GM13977 (cell line): Measurements from ENCODE around the gene COL15A1.

Source experiments
- DNase-seq: peaks from one replicate; pipeline ENCODE4 v3.0.0; 2012; ENCODE audit warnings: low spot score
- in situ Hi-C: fragments of 300-500 bp; cut with MboI; formaldehyde crosslinking; loops from one replicate; pipeline ENCODE4 v1.12.0; 2022; ENCODE audit warnings: low sequenced_read_pairs, low pct_unique_long_range_greater_than_20kb, mixed read lengths, inconsistent platforms; ENCODE audit not compliant: unreplicated experiment
- TF ChIP-seq, protein P1 (sequence below): IDR thresholded peaks from 2 replicates; pipeline ENCODE4 v1.5.1; 2012; ENCODE audit warnings: mild to moderate bottlenecking, control low read depth; ENCODE audit not compliant: insufficient read depth; ENCODE audit errors: extremely low read depth, missing control alignments

The COL15A1 gene

DNA sequence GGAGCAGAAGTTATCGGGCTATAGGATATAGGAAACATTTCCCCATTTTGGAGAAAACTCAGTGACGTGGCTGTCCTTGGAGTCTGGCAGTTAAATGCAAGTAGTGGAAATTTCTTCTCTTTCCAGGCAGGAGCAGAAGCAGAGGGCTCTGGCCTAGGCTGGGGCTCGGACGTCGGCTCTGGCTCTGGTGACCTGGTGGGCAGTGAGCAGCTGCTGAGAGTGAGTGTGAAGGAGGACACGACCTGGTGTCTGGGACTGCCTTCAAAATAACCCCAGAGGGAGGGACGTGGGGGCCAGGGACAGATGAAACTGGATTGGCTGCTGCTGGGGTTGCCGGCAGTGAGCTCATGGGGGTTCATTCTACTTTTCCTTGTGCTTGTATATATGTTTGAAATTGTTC is 79.5 kb downstream of the COL15A1 start:
- in situ Hi-C loops, result no loop called here
- TF ChIP-seq, protein P1, sequence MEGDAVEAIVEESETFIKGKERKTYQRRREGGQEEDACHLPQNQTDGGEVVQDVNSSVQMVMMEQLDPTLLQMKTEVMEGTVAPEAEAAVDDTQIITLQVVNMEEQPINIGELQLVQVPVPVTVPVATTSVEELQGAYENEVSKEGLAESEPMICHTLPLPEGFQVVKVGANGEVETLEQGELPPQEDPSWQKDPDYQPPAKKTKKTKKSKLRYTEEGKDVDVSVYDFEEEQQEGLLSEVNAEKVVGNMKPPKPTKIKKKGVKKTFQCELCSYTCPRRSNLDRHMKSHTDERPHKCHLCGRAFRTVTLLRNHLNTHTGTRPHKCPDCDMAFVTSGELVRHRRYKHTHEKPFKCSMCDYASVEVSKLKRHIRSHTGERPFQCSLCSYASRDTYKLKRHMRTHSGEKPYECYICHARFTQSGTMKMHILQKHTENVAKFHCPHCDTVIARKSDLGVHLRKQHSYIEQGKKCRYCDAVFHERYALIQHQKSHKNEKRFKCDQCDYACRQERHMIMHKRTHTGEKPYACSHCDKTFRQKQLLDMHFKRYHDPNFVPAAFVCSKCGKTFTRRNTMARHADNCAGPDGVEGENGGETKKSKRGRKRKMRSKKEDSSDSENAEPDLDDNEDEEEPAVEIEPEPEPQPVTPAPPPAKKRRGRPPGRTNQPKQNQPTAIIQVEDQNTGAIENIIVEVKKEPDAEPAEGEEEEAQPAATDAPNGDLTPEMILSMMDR, result no peak
- DNase-seq, result no peak

DNA sequence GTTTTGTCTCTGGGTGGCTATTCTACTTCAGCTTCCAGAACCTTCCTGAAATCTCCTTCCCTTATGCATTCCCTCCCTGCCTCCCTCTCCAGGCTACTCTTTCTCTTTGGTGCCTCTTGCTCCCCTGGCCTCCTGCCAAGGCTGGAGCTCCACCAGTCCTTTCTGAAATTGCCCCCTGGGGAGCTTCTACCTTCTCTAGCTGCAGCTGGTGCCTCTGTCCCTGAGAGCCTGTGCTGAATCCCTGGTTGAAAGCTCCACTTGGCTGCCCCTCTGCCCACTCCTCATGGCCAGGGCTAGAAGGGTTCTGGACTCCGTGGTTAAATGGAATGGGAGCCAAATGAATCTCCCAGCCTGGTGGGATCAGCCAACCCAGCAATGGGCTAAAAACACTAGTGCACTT is 80.1 kb downstream of the COL15A1 start:
- DNase-seq, result no peak
- TF ChIP-seq, protein P1, result no peak
- in situ Hi-C loops, result no loop called here

DNA sequence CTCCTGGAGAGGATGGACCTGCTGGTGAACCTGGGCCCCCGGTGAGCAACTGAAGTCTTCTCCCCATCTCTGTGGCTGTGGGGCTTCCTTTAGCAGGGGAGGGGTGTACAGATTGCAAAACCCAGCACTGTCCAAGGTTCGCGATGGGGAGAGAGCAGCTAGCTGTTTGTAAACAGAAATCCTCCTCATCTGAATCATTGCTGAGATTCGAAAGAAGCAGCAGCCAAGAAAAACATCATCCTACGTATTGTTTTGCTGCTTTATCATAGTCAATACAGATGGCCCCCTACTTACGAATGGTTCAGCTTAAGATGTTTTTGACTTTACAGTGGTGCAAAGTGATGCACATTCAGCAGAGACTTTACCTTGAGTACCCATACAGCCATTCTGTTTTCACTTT is 81.3 kb downstream of the COL15A1 start:
- in situ Hi-C loops, result no loop called here
- TF ChIP-seq, protein P1, result no peak
- DNase-seq, result no peak

DNA sequence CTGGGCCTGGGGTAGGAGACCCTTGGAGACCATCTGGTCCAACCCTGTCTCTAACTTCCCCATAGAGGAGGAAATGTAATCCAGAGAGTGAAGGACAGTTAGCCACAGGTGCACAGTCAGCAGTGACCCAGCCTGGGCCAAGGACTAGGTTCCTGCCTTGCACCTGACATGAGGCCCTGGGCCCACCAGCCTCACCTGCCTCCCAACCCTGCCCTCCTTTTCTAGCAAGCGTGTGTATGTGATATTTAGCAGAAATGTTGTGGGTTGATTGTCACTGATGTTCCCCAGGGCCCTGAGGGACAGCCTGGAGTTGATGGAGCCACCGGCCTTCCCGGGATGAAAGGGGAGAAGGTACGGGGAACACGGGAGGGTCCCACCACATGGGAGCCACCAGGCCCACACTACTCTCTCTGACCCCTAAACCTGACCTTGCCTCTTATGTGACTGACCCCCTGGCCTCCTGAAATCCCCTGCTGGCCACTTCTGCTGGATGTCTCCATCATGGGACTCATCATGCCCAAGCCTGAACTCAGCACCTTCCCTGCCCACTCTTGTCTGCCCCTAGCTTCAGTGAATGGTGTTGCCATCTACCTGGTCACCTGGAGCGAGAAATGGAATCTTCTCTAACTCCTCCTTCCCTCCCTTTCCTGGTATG is 82.0 kb downstream of the COL15A1 start:
- DNase-seq, result no peak
- TF ChIP-seq, protein P1, result no peak
- in situ Hi-C loops, result no loop called here

DNA sequence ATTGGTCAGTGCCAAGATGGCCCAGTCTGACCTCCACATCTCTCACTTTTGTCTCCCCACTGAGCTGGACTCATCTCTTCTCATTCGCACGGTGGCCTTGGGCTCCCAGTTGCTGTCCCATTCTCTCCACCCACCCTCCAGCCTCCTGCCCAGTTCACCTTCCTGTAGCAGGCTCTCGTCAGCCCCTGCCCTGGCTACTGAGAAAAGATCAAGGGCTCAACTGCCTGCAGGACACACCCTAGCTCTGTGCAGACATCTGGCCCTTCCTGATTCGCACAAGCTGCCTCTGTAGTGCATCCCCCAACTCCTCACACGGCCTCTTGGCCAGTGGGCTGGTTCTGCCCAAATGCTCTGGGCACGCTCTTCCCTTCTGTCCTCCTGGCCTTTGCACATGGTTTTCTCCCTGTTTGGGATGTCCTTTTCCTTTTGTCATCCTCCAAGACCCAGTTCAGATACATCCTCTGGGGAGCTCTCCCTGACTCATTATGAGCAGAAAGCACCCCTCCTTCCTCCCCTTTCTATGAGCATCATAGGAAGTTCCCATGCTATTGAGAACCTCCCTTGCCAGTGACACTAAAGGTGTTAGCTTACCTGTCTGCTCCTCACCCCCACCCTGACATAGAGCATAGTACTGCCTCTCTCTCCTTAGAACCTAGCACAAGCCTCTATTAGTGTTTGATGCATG is 82.7 kb downstream of the COL15A1 start:
- in situ Hi-C loops, result no loop called here
- TF ChIP-seq, protein P1, result no peak
- no peak for DNase-seq

DNA sequence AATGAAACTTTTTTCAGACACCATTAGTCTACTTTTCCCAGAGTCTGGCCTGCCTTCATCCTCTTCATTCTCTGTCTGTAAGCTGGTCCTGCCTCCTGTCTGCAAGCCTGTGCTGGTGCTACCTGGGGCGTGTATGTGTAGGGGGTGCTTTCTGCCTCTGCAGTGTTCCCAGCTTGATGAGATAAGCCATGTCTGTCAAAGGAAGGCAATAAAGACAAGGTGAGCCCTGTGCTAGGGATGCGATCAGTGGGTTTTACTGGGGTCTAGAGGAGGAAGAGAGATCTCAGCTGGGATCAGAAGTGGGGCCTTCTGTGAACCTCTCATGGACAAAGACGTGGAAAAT is 83.2 kb downstream of the COL15A1 start:
- in situ Hi-C loops, result no loop called here
- no peak for DNase-seq
- TF ChIP-seq, protein P1, result no peak
